Activated CD4-positive, alpha-beta T cell treated with anti-CD3 and anti-CD28 coated beads, Interleukin-10, Interleukin-2, amounts not matched to agents 100 ng/mL and 50 ng/mL, durations not matched to agents 16 hours and 8 hours (primary cell): ENCODE data around the gene CCDC182.

Experiments used
- DNase-seq: peaks from one replicate; pipeline ENCODE4 v3.0.0-alpha.2; 2020

The CCDC182 gene

DNA sequence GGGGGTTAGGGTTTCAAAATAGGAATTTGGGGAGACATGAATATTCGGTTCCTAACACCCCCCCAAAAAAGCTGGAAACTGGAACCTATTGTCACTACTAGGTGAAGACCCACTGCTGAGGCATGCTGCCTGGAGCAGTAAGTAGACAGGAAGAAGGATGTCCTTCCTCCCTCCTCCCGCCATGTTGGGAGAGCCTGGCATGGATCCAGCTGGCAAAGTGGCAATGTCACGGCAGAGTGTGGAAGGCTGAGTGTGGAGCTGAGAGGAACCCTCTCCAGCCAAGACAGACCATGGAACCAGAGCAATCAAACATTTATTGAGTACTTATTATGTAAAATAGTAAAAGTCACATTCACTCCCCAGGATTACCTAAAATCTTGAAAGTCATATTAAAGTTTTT, 49.0 kb downstream of the CCDC182 start:
- DNase-seq, result no peak
